GM12872 (cell line): Measurements from ENCODE around the gene CXCR1.

ENCODE experiments used
- CTCF ChIP-seq: IDR thresholded peaks from 3 replicates; pipeline ENCODE4 v1.5.1; 2011; ENCODE audit warnings: low read depth, mild to moderate bottlenecking, low read length, moderate library complexity; ENCODE audit not compliant: insufficient read depth

Gene CXCR1

GRCh38 chr2:218192902-218193430 is 26.2 kb upstream of the CXCR1 start:
- TF ChIP-seq CTCF = no peak

- TF ChIP-seq CTCF = no peak
Measured at GRCh38 chr2:218188528-218188927, 21.8 kb upstream of the CXCR1 start.

- no peak for TF ChIP-seq CTCF
Measured at GRCh38 chr2:218187296-218188015, 20.7 kb upstream of the CXCR1 start.

- TF ChIP-seq CTCF = no peak
Measured at GRCh38 chr2:218186876-218187275, 20.1 kb upstream of the CXCR1 start.

GRCh38 chr2:218186355-218186766 is 19.6 kb upstream of the CXCR1 start:
- peak; percentile 87 for TF ChIP-seq CTCF

- no peak for TF ChIP-seq CTCF
Measured at GRCh38 chr2:218184331-218184730, 17.6 kb upstream of the CXCR1 start.

- no peak for TF ChIP-seq CTCF
Measured at GRCh38 chr2:218180467-218181114, 13.8 kb upstream of the CXCR1 start.
